ENCODE measurements around the gene ACSF2.

Gene ACSF2

DNA sequence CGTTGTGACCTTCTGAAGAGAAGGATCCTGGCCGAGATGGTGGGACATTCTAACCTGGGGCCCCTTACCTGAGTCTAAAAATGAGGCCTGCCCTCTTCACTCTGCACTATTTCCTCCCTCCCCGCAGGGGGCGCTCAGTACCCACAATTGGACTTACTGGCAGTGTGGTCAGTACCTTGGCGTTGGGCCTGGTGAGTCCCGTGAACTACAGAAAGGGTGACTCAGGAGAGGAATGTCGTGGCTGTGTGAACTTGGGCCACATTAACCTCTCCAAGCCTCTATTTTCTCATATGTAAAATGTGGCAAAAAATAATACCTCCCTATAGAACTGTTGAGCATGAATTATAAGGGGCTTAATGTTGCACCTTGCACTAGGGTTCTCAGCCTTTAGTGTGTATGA, 56.5 kb downstream of the ACSF2 start:
- peak overlapping the region; percentile 75 for H3K27ac ChIP-seq
- TF ChIP-seq, protein P1, sequence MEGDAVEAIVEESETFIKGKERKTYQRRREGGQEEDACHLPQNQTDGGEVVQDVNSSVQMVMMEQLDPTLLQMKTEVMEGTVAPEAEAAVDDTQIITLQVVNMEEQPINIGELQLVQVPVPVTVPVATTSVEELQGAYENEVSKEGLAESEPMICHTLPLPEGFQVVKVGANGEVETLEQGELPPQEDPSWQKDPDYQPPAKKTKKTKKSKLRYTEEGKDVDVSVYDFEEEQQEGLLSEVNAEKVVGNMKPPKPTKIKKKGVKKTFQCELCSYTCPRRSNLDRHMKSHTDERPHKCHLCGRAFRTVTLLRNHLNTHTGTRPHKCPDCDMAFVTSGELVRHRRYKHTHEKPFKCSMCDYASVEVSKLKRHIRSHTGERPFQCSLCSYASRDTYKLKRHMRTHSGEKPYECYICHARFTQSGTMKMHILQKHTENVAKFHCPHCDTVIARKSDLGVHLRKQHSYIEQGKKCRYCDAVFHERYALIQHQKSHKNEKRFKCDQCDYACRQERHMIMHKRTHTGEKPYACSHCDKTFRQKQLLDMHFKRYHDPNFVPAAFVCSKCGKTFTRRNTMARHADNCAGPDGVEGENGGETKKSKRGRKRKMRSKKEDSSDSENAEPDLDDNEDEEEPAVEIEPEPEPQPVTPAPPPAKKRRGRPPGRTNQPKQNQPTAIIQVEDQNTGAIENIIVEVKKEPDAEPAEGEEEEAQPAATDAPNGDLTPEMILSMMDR (conservative IDR thresholded peaks at IDR 0.05) = peak; percentile 93

DNA sequence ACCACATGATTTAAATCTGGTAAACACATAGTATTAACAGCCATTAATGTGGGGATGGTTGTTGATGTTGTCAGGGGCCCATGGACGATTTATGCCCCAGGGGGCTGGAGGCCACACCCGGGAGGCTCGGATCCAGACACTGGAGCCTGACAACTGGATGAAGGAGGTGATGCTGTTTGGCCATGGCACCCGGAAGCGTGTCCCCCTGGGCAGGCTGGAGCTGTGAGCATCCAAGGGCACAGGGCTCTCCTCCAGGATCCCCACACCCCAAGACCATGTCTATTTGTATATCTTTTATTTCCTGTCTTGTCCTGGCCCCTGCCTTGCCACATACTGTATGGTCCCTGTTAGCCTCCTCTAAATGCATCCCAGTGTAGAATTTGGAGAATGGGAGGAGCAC, 57.2 kb downstream of the ACSF2 start:
- peak overlapping the region; percentile 75 for H3K27ac ChIP-seq
- TF ChIP-seq, protein P1 (conservative IDR thresholded peaks at IDR 0.05) = no peak

DNA sequence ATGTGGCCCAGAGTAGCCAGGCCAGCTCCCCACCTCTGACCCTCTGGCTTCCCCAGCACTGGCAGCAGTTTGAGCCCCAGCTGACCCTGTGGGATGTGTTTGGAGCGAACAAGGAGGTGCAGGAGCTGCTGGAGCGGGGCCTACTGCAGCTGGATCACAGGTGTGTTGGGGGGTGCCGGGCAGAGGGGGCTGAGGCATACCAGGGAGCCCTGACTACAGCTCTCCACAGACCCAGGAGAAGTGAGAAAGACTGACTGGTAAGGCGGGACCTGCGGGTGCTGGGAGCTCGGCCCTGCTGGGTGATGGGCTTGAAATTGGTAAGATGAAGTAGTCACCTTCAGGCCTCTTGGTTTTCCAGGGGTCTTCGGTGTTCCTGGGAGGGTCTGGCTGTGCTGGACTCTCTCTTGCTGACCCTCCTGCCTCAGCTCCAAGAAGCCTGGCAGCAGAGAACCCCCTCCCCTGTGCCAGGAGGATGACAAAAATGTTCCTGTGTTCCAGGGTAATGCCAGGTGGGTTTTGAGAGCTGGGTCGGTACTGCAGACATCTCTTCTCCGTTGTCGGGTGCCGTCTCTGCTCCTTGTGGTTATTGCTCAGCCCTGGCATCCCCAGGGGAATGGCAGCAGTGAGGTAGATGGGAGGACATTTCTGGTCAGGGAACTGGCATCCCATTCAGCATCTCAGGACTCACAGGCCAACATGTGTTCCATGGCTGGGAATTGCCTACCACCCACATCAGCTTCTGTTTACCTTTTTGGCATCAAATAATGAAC, 58.6 kb downstream of the ACSF2 start:
- TF ChIP-seq, protein P1 (conservative IDR thresholded peaks at IDR 0.05) = no peak
- H3K27ac ChIP-seq = no peak overlapping the region

DNA sequence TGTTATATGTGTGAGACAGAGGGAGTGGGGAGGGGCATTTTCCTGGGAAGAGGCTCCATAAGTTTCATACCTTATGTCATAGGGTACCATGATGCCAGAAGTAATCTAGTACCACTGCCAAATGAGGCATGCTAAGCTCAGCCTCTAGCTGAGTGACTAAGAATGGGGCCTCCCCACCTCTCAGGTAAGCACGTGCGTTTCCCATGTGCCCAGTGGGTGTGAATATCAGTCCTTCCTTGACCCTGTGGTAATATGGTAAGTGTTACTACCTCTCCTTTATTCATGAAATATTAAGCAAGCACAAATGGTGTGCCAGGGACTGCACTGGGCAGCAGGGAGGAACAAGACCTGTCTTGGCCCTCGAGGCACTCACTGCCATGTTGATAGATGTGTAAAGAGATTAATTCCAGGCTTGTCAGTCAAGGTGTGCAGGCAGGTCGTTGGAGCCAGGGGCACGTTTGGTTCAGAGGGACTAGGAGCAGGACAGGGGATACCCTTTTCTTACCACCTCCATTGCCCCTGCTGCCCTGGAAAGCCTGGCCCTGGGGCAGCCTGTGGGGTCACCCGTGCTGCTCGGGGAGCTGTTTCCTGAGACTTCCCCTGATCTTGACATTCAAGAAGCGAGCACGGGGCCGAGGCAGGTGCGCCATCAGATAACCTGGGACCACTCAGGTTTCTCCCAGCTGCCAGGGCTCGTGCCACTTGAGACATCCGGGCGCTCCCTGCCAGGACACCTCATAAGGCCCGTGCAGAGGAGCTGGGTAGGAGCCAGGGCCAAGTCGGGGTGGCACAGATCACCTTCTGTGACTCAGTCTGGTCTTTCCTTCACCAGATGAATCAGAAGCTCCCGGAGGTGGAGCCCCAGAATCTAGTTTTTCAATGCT, 61.4 kb downstream of the ACSF2 start:
- TF ChIP-seq, protein P1 (conservative IDR thresholded peaks at IDR 0.05) = no peak
- no peak overlapping the region for H3K27ac ChIP-seq

DNA sequence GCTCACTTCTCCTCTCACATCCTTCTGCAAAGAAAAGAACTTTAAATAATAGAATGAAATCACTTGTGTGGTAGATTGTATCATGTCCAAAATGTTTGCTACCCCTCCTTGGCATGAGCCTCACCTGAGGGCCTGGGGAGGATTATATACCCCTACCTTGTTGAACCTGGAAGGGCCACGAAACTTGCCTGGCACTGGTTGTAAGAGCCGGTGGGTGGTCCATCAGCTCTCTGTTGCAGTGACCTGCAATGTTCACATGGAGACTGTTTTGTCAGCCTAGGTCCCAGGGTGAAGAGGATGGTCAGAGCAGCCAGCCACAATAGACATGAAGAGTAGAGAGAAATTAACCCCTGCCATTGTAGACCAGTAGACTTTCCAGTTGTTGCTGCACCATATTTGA, 62.9 kb downstream of the ACSF2 start:
- TF ChIP-seq, protein P1 (conservative IDR thresholded peaks at IDR 0.05) = no peak
- H3K27ac ChIP-seq = no peak overlapping the region

DNA sequence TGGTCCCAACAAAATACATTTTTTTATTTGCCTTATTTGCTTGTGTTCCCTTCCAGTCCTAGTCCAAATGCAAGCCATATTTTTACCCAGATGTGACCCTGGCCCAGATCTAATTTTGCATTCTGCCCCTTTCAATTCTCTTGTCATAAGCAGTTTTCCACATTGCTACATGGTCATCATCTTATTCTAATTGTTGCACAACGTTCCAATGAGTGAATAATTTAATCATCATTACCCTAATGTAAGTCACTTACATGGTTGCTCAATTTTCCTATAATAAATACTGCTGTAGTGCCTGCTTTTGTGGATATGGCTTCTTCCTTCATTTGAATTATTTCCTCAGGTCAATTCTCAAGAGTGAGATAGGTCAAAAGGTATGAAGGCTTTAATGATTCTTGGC, 65.5 kb downstream of the ACSF2 start:
- TF ChIP-seq, protein P1 (conservative IDR thresholded peaks at IDR 0.05) = no peak
- H3K27ac ChIP-seq = no peak overlapping the region

DNA sequence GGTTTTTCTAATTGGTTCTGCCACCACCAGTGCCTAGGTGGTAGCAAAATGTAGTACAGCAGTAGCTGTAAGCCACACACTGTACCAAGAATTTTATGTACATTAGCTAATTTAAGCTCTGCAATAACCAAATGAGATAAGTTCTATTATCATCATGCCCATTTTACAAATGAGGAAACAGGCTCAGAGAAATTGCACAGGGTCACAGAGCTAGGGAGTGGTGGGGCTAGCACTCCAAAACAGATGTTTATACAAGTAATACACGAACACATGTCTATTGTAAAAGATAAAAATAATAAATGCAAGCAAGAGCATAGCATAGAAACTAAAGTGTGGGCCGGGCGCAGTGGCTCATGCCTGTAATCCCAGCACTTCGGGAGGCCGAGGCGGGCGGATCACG, 66.2 kb downstream of the ACSF2 start:
- H3K27ac ChIP-seq = no peak overlapping the region
- TF ChIP-seq, protein P1 (conservative IDR thresholded peaks at IDR 0.05) = no peak

All from VCaP (cell line).